A673 (cell line): ENCODE measurements around the gene DBX1.

Experiments
- CTCF ChIP-seq: fragments of 300-800, 200-600 bp; sonication (generic); conservative IDR thresholded peaks from 2 replicates; pipeline ENCODE4 v1.5.1; 2017; ENCODE audit warnings: low read depth, mild to moderate bottlenecking, antibody characterized with exemption, low read length, moderate library complexity, mixed read lengths
- EZH2 ChIP-seq: fragments of 200-600 bp; sonication (generic); IDR thresholded peaks from 2 replicates; pipeline ENCODE4 v1.6.1; 2017; ENCODE audit warnings: borderline replicate concordance, low read depth, mild to moderate bottlenecking, mixed read lengths, antibody characterized with exemption, low read length; ENCODE audit not compliant: poor library complexity, severe bottlenecking

- TF ChIP-seq CTCF (no peak), EZH2 (peak; percentile 69)
These were observed 1.5 kb downstream of the DBX1 start for GRCh38 chr11:20158597-20159257.
